IPS-15b (cell line): ENCODE measurements around the gene IL20RB.

Source experiments
- H3K27me3 ChIP-seq: one replicate; pipeline ENCODE4 v1.6.1; 2013; ENCODE audit warnings: low read length; ENCODE audit not compliant: control insufficient read depth, insufficient read depth
- H3K36me3 ChIP-seq: one replicate; pipeline ENCODE4 v1.6.1; 2013; ENCODE audit warnings: low read length; ENCODE audit not compliant: control insufficient read depth, insufficient read depth
- H3K4me1 ChIP-seq: one replicate; pipeline ENCODE4 v1.6.1; 2013; ENCODE audit warnings: mild to moderate bottlenecking, low read length; ENCODE audit not compliant: control insufficient read depth, insufficient read depth
- H3K4me3 ChIP-seq: one replicate; pipeline ENCODE4 v1.5.1; 2013; ENCODE audit warnings: low read depth, low read length
- H3K9ac ChIP-seq: one replicate; pipeline ENCODE4 v1.6.1; 2013; ENCODE audit warnings: low read depth, mild to moderate bottlenecking, low read length
- H3K9me3 ChIP-seq: one replicate; pipeline ENCODE4 v1.6.1; 2013; ENCODE audit warnings: mild to moderate bottlenecking, low read length; ENCODE audit not compliant: control insufficient read depth, insufficient read depth

Gene IL20RB

GRCh38 chr3:136949146-136949545 lies 8.6 kb upstream of the IL20RB start:
- Histone ChIP-seq H3K4me3 (no peak overlapping the region), H3K36me3 (no peaks in the 10 kb centered on the region), H3K27me3 (no peaks in the 10 kb centered on the region), H3K9ac (no peak overlapping the region), H3K9me3 (no peaks in the 10 kb centered on the region), H3K4me1 (no peaks in the 10 kb centered on the region)

GRCh38 chr3:136949708-136950107 lies 8.1 kb upstream of the IL20RB start:
- Histone ChIP-seq H3K4me3 (no peak overlapping the region), H3K27me3 (no peaks in the 10 kb centered on the region), H3K4me1 (no peaks in the 10 kb centered on the region), H3K9me3 (no peaks in the 10 kb centered on the region), H3K9ac (no peak overlapping the region), H3K36me3 (no peaks in the 10 kb centered on the region)

- Histone ChIP-seq H3K4me3 (no peak overlapping the region), H3K36me3 (no peaks in the 10 kb centered on the region), H3K4me1 (no peaks in the 10 kb centered on the region), H3K9ac (no peak overlapping the region), H3K27me3 (no peaks in the 10 kb centered on the region), H3K9me3 (no peaks in the 10 kb centered on the region)
Observed at GRCh38 chr3:136950623-136951022, 7.2 kb upstream of the IL20RB start.

GRCh38 chr3:136952292-136952691 lies 5.5 kb upstream of the IL20RB start:
- Histone ChIP-seq H3K9ac (no peak overlapping the region), H3K4me3 (no peak overlapping the region), H3K9me3 (no peaks in the 10 kb centered on the region), H3K27me3 (no peaks in the 10 kb centered on the region), H3K4me1 (no peaks in the 10 kb centered on the region), H3K36me3 (no peaks in the 10 kb centered on the region)

GRCh38 chr3:136954251-136954650 lies 3.5 kb upstream of the IL20RB start:
- Histone ChIP-seq H3K27me3 (no peaks in the 10 kb centered on the region), H3K4me3 (no peak overlapping the region), H3K9ac (no peak overlapping the region), H3K36me3 (no peaks in the 10 kb centered on the region), H3K4me1 (no peaks in the 10 kb centered on the region), H3K9me3 (no peaks in the 10 kb centered on the region)

- Histone ChIP-seq H3K36me3 (no peaks in the 10 kb centered on the region), H3K4me3 (no peak overlapping the region), H3K9me3 (no peaks in the 10 kb centered on the region), H3K4me1 (no peaks in the 10 kb centered on the region), H3K9ac (no peak overlapping the region), H3K27me3 (no peaks in the 10 kb centered on the region)
Observed at GRCh38 chr3:136954980-136955780, 2.6 kb upstream of the IL20RB start.

GRCh38 chr3:136955813-136956212 lies 2.0 kb upstream of the IL20RB start:
- no peaks in the 10 kb centered on the region for H3K9me3 ChIP-seq
- H3K36me3 ChIP-seq: no peaks in the 10 kb centered on the region
- H3K4me3 ChIP-seq: no peak overlapping the region
- no peaks in the 10 kb centered on the region for H3K4me1 ChIP-seq
- H3K27me3 ChIP-seq: no peaks in the 10 kb centered on the region
- H3K9ac ChIP-seq: no peak overlapping the region

GRCh38 chr3:136956971-136957370 lies 812 bp upstream of the IL20RB start:
- H3K9me3 ChIP-seq: no peaks in the 10 kb centered on the region
- H3K36me3 ChIP-seq: no peaks in the 10 kb centered on the region
- no peak overlapping the region for H3K4me3 ChIP-seq
- H3K4me1 ChIP-seq: no peaks in the 10 kb centered on the region
- no peak overlapping the region for H3K9ac ChIP-seq
- H3K27me3 ChIP-seq: no peaks in the 10 kb centered on the region

GRCh38 chr3:136958939-136959338 lies 1.2 kb downstream of the IL20RB start:
- Histone ChIP-seq H3K4me3 (no peak overlapping the region), H3K27me3 (no peaks in the 10 kb centered on the region), H3K4me1 (no peaks in the 10 kb centered on the region), H3K9ac (no peak overlapping the region), H3K9me3 (no peaks in the 10 kb centered on the region), H3K36me3 (no peaks in the 10 kb centered on the region)

GRCh38 chr3:136959599-136959998 lies 1.8 kb downstream of the IL20RB start:
- H3K9ac ChIP-seq: no peak overlapping the region
- H3K27me3 ChIP-seq: no peaks in the 10 kb centered on the region
- H3K9me3 ChIP-seq: no peaks in the 10 kb centered on the region
- H3K4me1 ChIP-seq: no peaks in the 10 kb centered on the region
- H3K36me3 ChIP-seq: no peaks in the 10 kb centered on the region
- H3K4me3 ChIP-seq: no peak overlapping the region

- H3K9ac ChIP-seq: no peak overlapping the region
- H3K4me3 ChIP-seq: no peak overlapping the region
- no peaks in the 10 kb centered on the region for H3K4me1 ChIP-seq
- no peaks in the 10 kb centered on the region for H3K9me3 ChIP-seq
- H3K27me3 ChIP-seq: no peaks in the 10 kb centered on the region
- H3K36me3 ChIP-seq: no peaks in the 10 kb centered on the region
Observed at GRCh38 chr3:136960838-136961836, 3.4 kb downstream of the IL20RB start.

GRCh38 chr3:136962927-136963326 lies 5.1 kb downstream of the IL20RB start:
- Histone ChIP-seq H3K4me3 (no peak overlapping the region), H3K36me3 (no peaks in the 10 kb centered on the region), H3K9ac (no peak overlapping the region), H3K9me3 (no peaks in the 10 kb centered on the region), H3K27me3 (no peaks in the 10 kb centered on the region), H3K4me1 (no peaks in the 10 kb centered on the region)
